PFSK-1 (cell line): ENCODE results near the gene NIFK.

Experiments used
- FOXP2 ChIP-seq: optimal IDR thresholded peaks from 2 replicates; pipeline ENCODE3; 2011; ENCODE audit warnings: borderline replicate concordance, control low read depth, inconsistent platforms; ENCODE audit not compliant: insufficient read depth; ENCODE audit errors: extremely low read length, extremely low read depth
- POLR2AphosphoS5 ChIP-seq: IDR thresholded peaks from 2 replicates; pipeline ENCODE4 v1.6.1; 2012; ENCODE audit warnings: low read depth, mild to moderate bottlenecking, control low read depth, low read length, moderate library complexity
- SIN3A ChIP-seq: IDR thresholded peaks from 2 replicates; pipeline ENCODE4 v1.6.1; 2012; ENCODE audit warnings: mild to moderate bottlenecking, low read length, moderate library complexity, borderline replicate concordance; ENCODE audit not compliant: insufficient read depth
- TAF1 ChIP-seq: IDR thresholded peaks from 2 replicates; pipeline ENCODE4 v1.6.1; 2012; ENCODE audit warnings: low read length, control low read depth, borderline replicate concordance; ENCODE audit not compliant: insufficient read depth
- TF ChIP-seq, protein P1 (sequence below), 2 experiments: IDR thresholded peaks; 2 replicates each; pipeline versions ENCODE4 v1.6.1 to v1.8.0; 2011 to 2012; ENCODE audit warnings: low read depth in 2 of 2, low read length in 2 of 2, control low read depth in 1 of 2, inconsistent platforms in 1 of 2, mild to moderate bottlenecking in 1 of 2, moderate library complexity in 1 of 2; ENCODE audit not compliant: insufficient read depth in 1 of 2

- no peak for TF ChIP-seq POLR2AphosphoS5
- TF ChIP-seq FOXP2, result no peak
- TF ChIP-seq TAF1, result no peak
- no peak for TF ChIP-seq SIN3A
- TF ChIP-seq, protein P1, sequence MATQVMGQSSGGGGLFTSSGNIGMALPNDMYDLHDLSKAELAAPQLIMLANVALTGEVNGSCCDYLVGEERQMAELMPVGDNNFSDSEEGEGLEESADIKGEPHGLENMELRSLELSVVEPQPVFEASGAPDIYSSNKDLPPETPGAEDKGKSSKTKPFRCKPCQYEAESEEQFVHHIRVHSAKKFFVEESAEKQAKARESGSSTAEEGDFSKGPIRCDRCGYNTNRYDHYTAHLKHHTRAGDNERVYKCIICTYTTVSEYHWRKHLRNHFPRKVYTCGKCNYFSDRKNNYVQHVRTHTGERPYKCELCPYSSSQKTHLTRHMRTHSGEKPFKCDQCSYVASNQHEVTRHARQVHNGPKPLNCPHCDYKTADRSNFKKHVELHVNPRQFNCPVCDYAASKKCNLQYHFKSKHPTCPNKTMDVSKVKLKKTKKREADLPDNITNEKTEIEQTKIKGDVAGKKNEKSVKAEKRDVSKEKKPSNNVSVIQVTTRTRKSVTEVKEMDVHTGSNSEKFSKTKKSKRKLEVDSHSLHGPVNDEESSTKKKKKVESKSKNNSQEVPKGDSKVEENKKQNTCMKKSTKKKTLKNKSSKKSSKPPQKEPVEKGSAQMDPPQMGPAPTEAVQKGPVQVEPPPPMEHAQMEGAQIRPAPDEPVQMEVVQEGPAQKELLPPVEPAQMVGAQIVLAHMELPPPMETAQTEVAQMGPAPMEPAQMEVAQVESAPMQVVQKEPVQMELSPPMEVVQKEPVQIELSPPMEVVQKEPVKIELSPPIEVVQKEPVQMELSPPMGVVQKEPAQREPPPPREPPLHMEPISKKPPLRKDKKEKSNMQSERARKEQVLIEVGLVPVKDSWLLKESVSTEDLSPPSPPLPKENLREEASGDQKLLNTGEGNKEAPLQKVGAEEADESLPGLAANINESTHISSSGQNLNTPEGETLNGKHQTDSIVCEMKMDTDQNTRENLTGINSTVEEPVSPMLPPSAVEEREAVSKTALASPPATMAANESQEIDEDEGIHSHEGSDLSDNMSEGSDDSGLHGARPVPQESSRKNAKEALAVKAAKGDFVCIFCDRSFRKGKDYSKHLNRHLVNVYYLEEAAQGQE (IDR thresholded peaks at IDR 0.05; ENCODE audit: insufficient read depth in 1 of 2, low read depth in 2 of 2, low read length in 2 of 2), result no peak
These were observed 13.4 kb downstream of the NIFK start for GRCh38 chr2:121723316-121723715.
